SK-N-SH (cell line): Measurements from ENCODE around the gene PDIK1L. TPM values are rescaled to one million over a fixed set of nuclear protein-coding genes. Genes with fewer than 3 reads are reported as not detected.
A peak's percentile ranks its signal among the peaks of the same experiment; 100 is the strongest.

Experiments used
- CTCF ChIA-PET: fragments of 300-600, 350-600 bp; formaldehyde crosslinking; extraction: SDS; loops from one replicate; lab custom pipeline; 2021; lab: Yijun Ruan, JAX
- POLR2A ChIA-PET: fragments of 350-600 bp; sonication (Branson Sonifier 250); formaldehyde crosslinking; extraction: SDS; loops from one replicate; lab custom pipeline; 2020; ENCODE audit warnings: antibody characterized with exemption, inconsistent platforms; lab: Yijun Ruan, JAX
- DNase-seq: peaks from one replicate; pipeline ENCODE4 v3.0.0; 2012
- H2AFZ ChIP-seq: fragments of 200-600 bp; sonication (generic); 2 replicates; pipeline ENCODE4 v1.8.1; 2016; ENCODE audit warnings: antibody characterized with exemption, mild to moderate bottlenecking, low read depth
- H3F3A ChIP-seq: fragments of 200-600 bp; sonication (generic); replicated peaks from 2 replicates; pipeline ENCODE3; 2016; ENCODE audit warnings: antibody characterized with exemption, mild to moderate bottlenecking; ENCODE audit not compliant: insufficient read depth
- H3K27ac ChIP-seq, 2 experiments: fragments of 200-500 bp in 1 of 2; fragments of 200-600 bp in 1 of 2; sonication (Bioruptor generic) in 1 of 2; sonication (generic), shearing (Covaris generic) in 1 of 2; 2 replicates each; pipeline versions ENCODE4 v1.5.1 to v1.6.1; 2014 to 2016; ENCODE audit warnings: low read depth in 2 of 2, inconsistent platforms in 1 of 2, low read length in 1 of 2, mild to moderate bottlenecking in 1 of 2, mixed read lengths in 1 of 2
- H3K27me3 ChIP-seq: fragments of 200-600 bp; sonication (generic), shearing (Covaris generic); 2 replicates; pipeline ENCODE4 v1.6.1; 2016; ENCODE audit warnings: mixed run types; ENCODE audit not compliant: insufficient read depth
- H3K36me3 ChIP-seq, 2 experiments: fragments of 200-500 bp in 1 of 2; fragments of 200-600 bp in 1 of 2; sonication (Bioruptor generic) in 1 of 2; sonication (generic) in 1 of 2; replicated peaks in 1 of 2; 2 replicates each; pipeline versions ENCODE3 to v1.5.1; 2014 to 2016; ENCODE audit warnings: low read length in 1 of 2, mild to moderate bottlenecking in 1 of 2; ENCODE audit not compliant: insufficient read depth in 2 of 2, control insufficient read depth in 1 of 2
- H3K4me1 ChIP-seq, 2 experiments: fragments of 200-500 bp in 1 of 2; fragments of 200-600 bp in 1 of 2; sonication (Bioruptor generic) in 1 of 2; sonication (generic), shearing (Covaris generic) in 1 of 2; 2 replicates each; pipeline versions ENCODE4 v1.5.1 to v1.6.1; 2014 to 2016; ENCODE audit warnings: low read depth in 1 of 2, low read length in 1 of 2, mixed run types in 1 of 2; ENCODE audit not compliant: insufficient read depth in 2 of 2, control insufficient read depth in 1 of 2
- H3K4me2 ChIP-seq: fragments of 200-600 bp; sonication (generic), shearing (Covaris generic); 2 replicates; pipeline ENCODE4 v1.6.1; 2017; ENCODE audit warnings: mixed run types
- H3K4me3 ChIP-seq, 2 experiments: fragments of 200-500 bp in 1 of 2; fragments of 200-600 bp in 1 of 2; sonication (Bioruptor generic) in 1 of 2; sonication (generic), shearing (Covaris generic) in 1 of 2; 2 replicates each; pipeline versions ENCODE4 v1.5.1 to v1.8.1; 2014 to 2016; ENCODE audit warnings: low read depth in 2 of 2, inconsistent platforms in 1 of 2, low read length in 1 of 2, mild to moderate bottlenecking in 1 of 2, mixed read lengths in 1 of 2, moderate library complexity in 1 of 2
- H3K79me2 ChIP-seq: fragments of 200-600 bp; sonication (generic); 2 replicates; pipeline ENCODE4 v1.8.1; 2017; ENCODE audit warnings: mild to moderate bottlenecking; ENCODE audit not compliant: insufficient read depth
- H3K9ac ChIP-seq: fragments of 200-600 bp; sonication (generic); 2 replicates; pipeline ENCODE4 v1.6.1; 2017; ENCODE audit warnings: mixed run types
- H3K9me2 ChIP-seq: fragments of 200-600 bp; sonication (generic); 2 replicates; pipeline ENCODE4 v1.6.1; 2017; ENCODE audit warnings: mixed run types
- H3K9me3 ChIP-seq: fragments of 200-600 bp; sonication (generic); 2 replicates; pipeline ENCODE4 v1.6.1; 2017; ENCODE audit warnings: mixed run types, mild to moderate bottlenecking, moderate library complexity
- H4K20me1 ChIP-seq: fragments of 200-600 bp; sonication (generic); 2 replicates; pipeline ENCODE4 v1.6.1; 2017; ENCODE audit warnings: mild to moderate bottlenecking, mixed run types; ENCODE audit not compliant: insufficient read depth
- CHD2 ChIP-seq: fragments of 150-350 bp; IDR thresholded peaks from 2 replicates; pipeline ENCODE4 v1.6.1; 2018; ENCODE audit warnings: low read length; ENCODE audit not compliant: partially characterized antibody
- ELF1 ChIP-seq: IDR thresholded peaks from 2 replicates; pipeline ENCODE4 v1.4.0; 2012
- EP300 ChIP-seq, 2 experiments: IDR thresholded peaks; 2 replicates each; pipeline versions ENCODE4 v1.4.0 to v1.6.1; 2012; ENCODE audit warnings: borderline replicate concordance in 1 of 2, low read depth in 1 of 2, low read length in 1 of 2
- EZH2phosphoT487 ChIP-seq: fragments of 200-600 bp; sonication (generic); IDR thresholded peaks from 2 replicates; pipeline ENCODE4 v1.6.1; 2017; ENCODE audit warnings: low read depth, mixed run types, mild to moderate bottlenecking, antibody characterized with exemption, moderate library complexity, borderline replicate concordance
- FOXJ3 ChIP-seq: sonication (generic); formaldehyde crosslinking; IDR thresholded peaks from 2 replicates; pipeline ENCODE4 v1.5.1; 2020; ENCODE audit warnings: mild to moderate bottlenecking, missing genetic modification reagents
- FOXM1 ChIP-seq: IDR thresholded peaks from 2 replicates; pipeline ENCODE4 v1.4.0; 2012; ENCODE audit warnings: low read depth, mild to moderate bottlenecking
- GATA2 ChIP-seq: sonication (generic); formaldehyde crosslinking; IDR thresholded peaks from 2 replicates; pipeline ENCODE4 v1.5.0; 2020; ENCODE audit warnings: mild to moderate bottlenecking, missing genetic modification reagents
- JUND ChIP-seq: IDR thresholded peaks from 2 replicates; pipeline ENCODE4 v1.4.0; 2012
- MEF2A ChIP-seq: IDR thresholded peaks from 2 replicates; pipeline ENCODE4 v1.4.0; 2012; ENCODE audit warnings: low read depth, borderline replicate concordance
- NFIC ChIP-seq: IDR thresholded peaks from 2 replicates; pipeline ENCODE4 v1.4.0; 2012; ENCODE audit warnings: borderline replicate concordance
- NRF1 ChIP-seq: IDR thresholded peaks from 2 replicates; pipeline ENCODE4 v1.6.1; 2012; ENCODE audit warnings: low read depth, mild to moderate bottlenecking, low read length
- POLR2AphosphoS5 ChIP-seq: IDR thresholded peaks from 2 replicates; pipeline ENCODE4 v1.6.1; 2012; ENCODE audit warnings: low read depth, low read length
- RAD21 ChIP-seq: IDR thresholded peaks from 2 replicates; pipeline ENCODE4 v1.6.1; 2012; ENCODE audit warnings: mild to moderate bottlenecking, low read length
- RXRA ChIP-seq: IDR thresholded peaks from 2 replicates; pipeline ENCODE4 v1.4.0; 2012; ENCODE audit warnings: low read depth, mild to moderate bottlenecking, borderline replicate concordance
- SMC3 ChIP-seq: IDR thresholded peaks from 2 replicates; pipeline ENCODE4 v1.6.1; 2012; ENCODE audit warnings: low read depth, low read length, improper control_type of control experiment
- TAF1 ChIP-seq: IDR thresholded peaks from 2 replicates; pipeline ENCODE4 v1.6.1; 2012; ENCODE audit warnings: low read depth, mild to moderate bottlenecking, low read length, moderate library complexity, borderline replicate concordance
- TEAD4 ChIP-seq: IDR thresholded peaks from 2 replicates; pipeline ENCODE4 v1.4.0; 2012; ENCODE audit warnings: mild to moderate bottlenecking, borderline replicate concordance; ENCODE audit not compliant: insufficient read depth
- WGBS: methylation state at CpG from one replicate; pipeline ENCODE4 v1.1.6; 2017; ENCODE audit warnings: low lambda C conversion rate; 5-methylcytosine and 5-hydroxymethylcytosine counted together
- polyA plus RNA-seq, 3 experiments: library from polyadenylated mRNA; depleted of rRNA; stranded (reverse); fragments of >200 nt; gene quantifications; 2 replicates each; pipeline ENCODE4 v1.2.3, GENCODE V29; 2012
- TF ChIP-seq, protein P1 (sequence below): fragments of 150-350 bp; IDR thresholded peaks from 2 replicates; pipeline ENCODE4 v1.6.1; 2017; ENCODE audit warnings: antibody characterized with exemption, low read length, low read depth, borderline replicate concordance
- TF ChIP-seq, protein P2 (sequence below): fragments of 200-600 bp; sonication (generic); IDR thresholded peaks from 2 replicates; pipeline ENCODE4 v1.6.1; 2017; ENCODE audit warnings: antibody characterized with exemption, mild to moderate bottlenecking, moderate library complexity
- TF ChIP-seq, protein P3 (sequence below): IDR thresholded peaks from 2 replicates; pipeline ENCODE4; 2012
- TF ChIP-seq, protein P4 (sequence below): IDR thresholded peaks from 2 replicates; pipeline ENCODE4 v1.4.0; 2012; ENCODE audit warnings: low read depth, borderline replicate concordance

PDIK1L gene
- polyA plus RNA-seq, 1 of the 3 experiments (the other 2 are of a cell fraction), result 1.2 TPM

DNA sequence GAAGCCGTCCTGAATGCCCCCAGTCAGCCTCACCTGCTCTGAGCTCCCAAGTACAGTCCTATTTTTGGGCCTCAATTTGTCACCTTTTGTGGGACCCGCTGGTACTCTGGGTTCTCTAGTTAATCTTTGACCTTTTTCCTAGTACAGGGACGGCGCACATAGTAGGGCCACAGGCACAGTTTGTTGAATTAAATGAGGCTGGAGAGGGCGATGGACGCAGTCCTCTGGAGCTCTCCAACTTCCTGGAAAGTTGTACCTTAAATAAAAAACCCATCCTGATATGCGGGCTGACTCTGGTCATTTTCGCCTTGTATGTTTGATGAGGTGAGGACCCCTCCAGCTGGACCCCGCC, 52.0 kb downstream of the PDIK1L start:
- Histone ChIP-seq H3K9ac (no peak overlapping the region), H2AFZ (peak overlapping the region; percentile 81; the same call in 1 of the 2 replicates), H3K9me3 (no peaks in the 10 kb centered on the region), H3K4me2 (peak overlapping the region; percentile 67; the same call in 1 of the 2 replicates), H3K27ac (no peak overlapping the region), H3K4me3 (peak overlapping the region; percentile 49 to 56), H3K27me3 (no peaks in the 10 kb centered on the region), H4K20me1 (no peaks in the 10 kb centered on the region), H3K79me2 (no peaks in the 10 kb centered on the region), H3K4me1 (peaks cover 0 to 18% of the 10 kb centered on the region in 2 experiments; a peak in 1 of 4 replicates), H3F3A (peaks cover under 1% of the 10 kb centered on the region), H3K36me3 (no peaks in the 10 kb centered on the region), H3K9me2 (no peaks in the 10 kb centered on the region)
- CTCF ChIA-PET, result interaction anchor here (0.7 to 13.7 kb wide), 20 partner anchors 9 to 268 kb away, joined by 3 to 131 read pairs (median 4); partner anchors contain the start of genes CEP85 and SLC30A2
- TF ChIP-seq CHD2, result no peak
- TF ChIP-seq NFIC, result no peak
- no peak for TF ChIP-seq JUND
- no peak for TF ChIP-seq EP300 (IDR thresholded peaks at IDR 0.05; ENCODE audit: borderline replicate concordance in 1 of 2, low read depth in 1 of 2, low read length in 1 of 2)
- no peak for TF ChIP-seq RXRA
- TF ChIP-seq, protein P1, sequence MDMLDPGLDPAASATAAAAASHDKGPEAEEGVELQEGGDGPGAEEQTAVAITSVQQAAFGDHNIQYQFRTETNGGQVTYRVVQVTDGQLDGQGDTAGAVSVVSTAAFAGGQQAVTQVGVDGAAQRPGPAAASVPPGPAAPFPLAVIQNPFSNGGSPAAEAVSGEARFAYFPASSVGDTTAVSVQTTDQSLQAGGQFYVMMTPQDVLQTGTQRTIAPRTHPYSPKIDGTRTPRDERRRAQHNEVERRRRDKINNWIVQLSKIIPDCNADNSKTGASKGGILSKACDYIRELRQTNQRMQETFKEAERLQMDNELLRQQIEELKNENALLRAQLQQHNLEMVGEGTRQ, result no peak
- no peak for TF ChIP-seq FOXM1
- TF ChIP-seq MEF2A, result no peak
- WGBS, result 97% methylated on average over 8 of the region's 9 CpGs
- DNase-seq, result no peak
- POLR2A ChIA-PET, result no interaction called here

DNA sequence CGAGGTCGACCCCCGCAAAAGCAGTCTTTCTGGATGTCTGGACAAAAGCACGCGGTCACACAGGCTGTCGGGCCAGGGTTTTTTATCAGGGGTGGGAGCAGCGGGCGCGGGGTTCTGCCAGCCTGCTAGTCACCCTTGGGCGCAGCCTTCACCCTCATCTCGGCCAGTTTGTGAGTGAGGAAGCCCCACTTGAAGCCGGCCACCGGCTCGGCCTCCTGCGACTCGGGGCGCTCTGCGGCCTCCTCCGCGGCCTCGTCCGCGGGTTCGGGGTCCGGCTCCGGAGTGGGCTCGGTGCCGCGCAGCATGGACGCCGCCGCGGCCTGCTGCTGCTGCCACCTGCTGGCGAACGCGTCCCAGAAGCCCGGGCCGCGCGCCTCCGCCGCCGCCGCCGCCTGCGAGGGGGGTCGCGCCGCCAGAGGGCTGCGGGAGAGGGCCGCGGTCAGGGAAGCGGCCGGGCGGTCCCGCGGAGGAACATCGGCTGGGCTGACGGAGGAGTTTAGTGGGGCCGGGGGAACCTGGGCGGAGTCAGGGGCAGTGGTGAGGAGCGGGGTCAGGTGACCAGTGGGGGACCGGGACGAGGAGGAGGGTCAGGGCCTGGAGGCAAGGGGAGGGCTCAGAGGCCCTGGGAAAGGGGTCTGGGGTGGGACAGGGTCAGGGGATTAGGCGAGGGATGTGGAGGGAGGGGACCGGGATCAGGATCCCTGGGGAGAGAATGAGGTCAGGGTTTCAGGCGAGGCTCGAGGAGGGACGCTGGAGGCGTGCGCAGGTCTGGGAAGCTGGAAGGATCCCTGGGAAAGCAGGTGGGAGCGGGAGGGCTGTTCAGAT, 52.6 kb downstream of the PDIK1L start:
- Histone ChIP-seq H3K27ac (no peak overlapping the region; a peak in 1 of 4 replicates), H3K4me3 (peak overlapping the region; percentile 49 to 56)
- POLR2A ChIA-PET, result no interaction called here
- 42% methylated on average over 19 of the region's 72 CpGs for whole genome bisulfite sequencing
- TF ChIP-seq, protein P2, sequence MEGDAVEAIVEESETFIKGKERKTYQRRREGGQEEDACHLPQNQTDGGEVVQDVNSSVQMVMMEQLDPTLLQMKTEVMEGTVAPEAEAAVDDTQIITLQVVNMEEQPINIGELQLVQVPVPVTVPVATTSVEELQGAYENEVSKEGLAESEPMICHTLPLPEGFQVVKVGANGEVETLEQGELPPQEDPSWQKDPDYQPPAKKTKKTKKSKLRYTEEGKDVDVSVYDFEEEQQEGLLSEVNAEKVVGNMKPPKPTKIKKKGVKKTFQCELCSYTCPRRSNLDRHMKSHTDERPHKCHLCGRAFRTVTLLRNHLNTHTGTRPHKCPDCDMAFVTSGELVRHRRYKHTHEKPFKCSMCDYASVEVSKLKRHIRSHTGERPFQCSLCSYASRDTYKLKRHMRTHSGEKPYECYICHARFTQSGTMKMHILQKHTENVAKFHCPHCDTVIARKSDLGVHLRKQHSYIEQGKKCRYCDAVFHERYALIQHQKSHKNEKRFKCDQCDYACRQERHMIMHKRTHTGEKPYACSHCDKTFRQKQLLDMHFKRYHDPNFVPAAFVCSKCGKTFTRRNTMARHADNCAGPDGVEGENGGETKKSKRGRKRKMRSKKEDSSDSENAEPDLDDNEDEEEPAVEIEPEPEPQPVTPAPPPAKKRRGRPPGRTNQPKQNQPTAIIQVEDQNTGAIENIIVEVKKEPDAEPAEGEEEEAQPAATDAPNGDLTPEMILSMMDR, result peak; percentile 69
- no peak for TF ChIP-seq ELF1
- TF ChIP-seq TAF1, result no peak
- TF ChIP-seq GATA2 (CRISPR knock-in tag), result no peak
- no peak for TF ChIP-seq POLR2AphosphoS5
- TF ChIP-seq NRF1, result no peak
- TF ChIP-seq, protein P1, result no peak
- TF ChIP-seq, protein P3, sequence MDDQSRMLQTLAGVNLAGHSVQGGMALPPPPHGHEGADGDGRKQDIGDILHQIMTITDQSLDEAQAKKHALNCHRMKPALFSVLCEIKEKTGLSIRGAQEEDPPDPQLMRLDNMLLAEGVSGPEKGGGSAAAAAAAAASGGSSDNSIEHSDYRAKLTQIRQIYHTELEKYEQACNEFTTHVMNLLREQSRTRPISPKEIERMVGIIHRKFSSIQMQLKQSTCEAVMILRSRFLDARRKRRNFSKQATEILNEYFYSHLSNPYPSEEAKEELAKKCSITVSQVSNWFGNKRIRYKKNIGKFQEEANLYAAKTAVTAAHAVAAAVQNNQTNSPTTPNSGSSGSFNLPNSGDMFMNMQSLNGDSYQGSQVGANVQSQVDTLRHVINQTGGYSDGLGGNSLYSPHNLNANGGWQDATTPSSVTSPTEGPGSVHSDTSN, result no peak
- TF ChIP-seq, protein P4, sequence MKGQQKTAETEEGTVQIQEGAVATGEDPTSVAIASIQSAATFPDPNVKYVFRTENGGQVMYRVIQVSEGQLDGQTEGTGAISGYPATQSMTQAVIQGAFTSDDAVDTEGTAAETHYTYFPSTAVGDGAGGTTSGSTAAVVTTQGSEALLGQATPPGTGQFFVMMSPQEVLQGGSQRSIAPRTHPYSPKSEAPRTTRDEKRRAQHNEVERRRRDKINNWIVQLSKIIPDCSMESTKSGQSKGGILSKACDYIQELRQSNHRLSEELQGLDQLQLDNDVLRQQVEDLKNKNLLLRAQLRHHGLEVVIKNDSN, result peak; percentile 67
- peak; percentile 46 for TF ChIP-seq RAD21
- peak; percentile 62 for TF ChIP-seq SMC3
- TF ChIP-seq FOXJ3 (CRISPR knock-in tag), result no peak
- TF ChIP-seq TEAD4, result no peak
- no peak for TF ChIP-seq JUND
- TF ChIP-seq EZH2phosphoT487, result no peak
- TF ChIP-seq MEF2A, result no peak
- TF ChIP-seq, all 33 proteins: peak for 4
- Histone ChIP-seq H3K9me3 (no peaks in the 10 kb centered on the region), H3K79me2 (no peaks in the 10 kb centered on the region), H3K4me2 (peak overlapping the region; percentile 67; the same call in 1 of the 2 replicates), H3K9me2 (no peaks in the 10 kb centered on the region), H3K36me3 (no peaks in the 10 kb centered on the region), H3K9ac (0 out of 2 replicates have a peak overlapping the region, but pooled peaks have one; percentile 34), H3F3A (peaks cover 4% of the 10 kb centered on the region), H4K20me1 (no peaks in the 10 kb centered on the region), H2AFZ (peak overlapping the region; percentile 81), H3K27me3 (no peaks in the 10 kb centered on the region), H3K4me1 (peaks cover 0 to 15% of the 10 kb centered on the region in 2 experiments; a peak in 1 of 4 replicates)
- CTCF ChIA-PET, result interaction anchor here (0.6 to 13.7 kb wide), 29 partner anchors 8 to 272 kb away, joined by 3 to 131 read pairs (median 4); partner anchors contain the start of genes CEP85 and SLC30A2
- peak; percentile 92 for DNase-seq
